HG02763 (cell line): Measurements from ENCODE around the gene CP.

ENCODE experiments used
- ATAC-seq: cut with Tn5 transposase; IDR thresholded peaks from one replicate; pipeline ENCODE4 v1.9.1; 2021; ENCODE audit warnings: mild to moderate bottlenecking, moderate library complexity; ENCODE audit not compliant: unreplicated experiment

Gene CP

GRCh38 chr3:149128821-149129220 is 92.8 kb downstream of the CP start:
- no peak for ATAC-seq

- ATAC-seq, result no peak
Measured at GRCh38 chr3:149122721-149123578, 98.7 kb downstream of the CP start.
